Keratinocyte (primary cell): Measurements from ENCODE around the gene RB1.

Source experiments
- CTCF ChIP-seq, 3 experiments: IDR thresholded peaks in 1 of 3; conservative IDR thresholded peaks in 1 of 3; optimal IDR thresholded peaks in 1 of 3; 2 replicates in 2 of 3; 3 replicates in 1 of 3; pipeline versions ENCODE3 to v1.5.1; 2011; ENCODE audit warnings: low read length in 3 of 3, mild to moderate bottlenecking in 3 of 3, moderate library complexity in 2 of 3, control low read depth in 1 of 3, inconsistent platforms in 1 of 3; ENCODE audit not compliant: insufficient read depth in 2 of 3; ENCODE audit errors: extremely low read depth in 1 of 3
- EZH2 ChIP-seq: IDR thresholded peaks from one replicate; pipeline ENCODE4 v1.6.1; 2012; ENCODE audit warnings: inconsistent platforms, mild to moderate bottlenecking, low read length, moderate library complexity

- TF ChIP-seq CTCF (optimal IDR thresholded peaks at IDR 0.05 in 1 of 3, IDR thresholded peaks at IDR 0.05 in 1 of 3, conservative IDR thresholded peaks at IDR 0.05 in 1 of 3; ENCODE audit: extremely low read depth in 1 of 3, insufficient read depth in 2 of 3, low read length in 3 of 3): no peak
- no peak for TF ChIP-seq EZH2
These were observed 225.2 kb downstream of the RB1 start for GRCh38 chr13:48528720-48529119.
